Stimulated activated CD4-positive, alpha-beta T cell treated with anti-CD3 and anti-CD28 coated beads, Interleukin-15, amount 100 ng/mL, for 48 hours (primary cell): ENCODE data around the gene CRB2.
"Not testable (repeated sequence)": the region's sequence is repeated elsewhere in the genome, so short reads cannot be mapped to it uniquely, and the experiment has no call there.

Experiments used
- DNase-seq, 2 donors: peaks; one replicate each; pipeline ENCODE4 v3.0.0-alpha.2; 2020; ENCODE audit warnings: low read depth in 2 of 2

CRB2 gene

GRCh38 chr9:123380852-123381705, 25.1 kb downstream of the CRB2 start:
- no peak for DNase-seq

GRCh38 chr9:123382653-123383511, 26.9 kb downstream of the CRB2 start:
- DNase-seq = no peak

GRCh38 chr9:123383512-123384170, 27.6 kb downstream of the CRB2 start:
- no peak for DNase-seq

GRCh38 chr9:123387686-123388085, 31.7 kb downstream of the CRB2 start:
- no peak for DNase-seq

- no peak for DNase-seq
These were observed 33.1 kb downstream of the CRB2 start for GRCh38 chr9:123389070-123389469.

GRCh38 chr9:123389698-123390097, 33.7 kb downstream of the CRB2 start:
- no peak for DNase-seq

GRCh38 chr9:123390337-123391135, 34.5 kb downstream of the CRB2 start:
- no peak for DNase-seq

- DNase-seq = no peak
These were observed 35.2 kb downstream of the CRB2 start for GRCh38 chr9:123391233-123391632.

- no peak for DNase-seq
These were observed 35.9 kb downstream of the CRB2 start for GRCh38 chr9:123391946-123392345.

GRCh38 chr9:123392802-123393201, 36.8 kb downstream of the CRB2 start:
- DNase-seq = no peak

GRCh38 chr9:123394291-123395235, 38.6 kb downstream of the CRB2 start:
- no peak for DNase-seq

GRCh38 chr9:123395276-123395688, 39.3 kb downstream of the CRB2 start:
- no peak for DNase-seq

GRCh38 chr9:123395689-123396511, 39.9 kb downstream of the CRB2 start:
- DNase-seq = no peak

GRCh38 chr9:123397975-123398374, 42.0 kb downstream of the CRB2 start:
- DNase-seq = no peak

- DNase-seq = not testable (repeated sequence)
These were observed 42.9 kb downstream of the CRB2 start for GRCh38 chr9:123398938-123399337.

- DNase-seq = no peak
These were observed 43.9 kb downstream of the CRB2 start for GRCh38 chr9:123399803-123400378.

- no peak for DNase-seq
These were observed 45.0 kb downstream of the CRB2 start for GRCh38 chr9:123400926-123401503.

- no peak for DNase-seq
These were observed 46.0 kb downstream of the CRB2 start for GRCh38 chr9:123401879-123402513.
